NCI-H748 treated with DMSO at 0.1 percent for 48 hours (cell line): ENCODE data around the gene PPARG.

Source experiments
- DNase-seq: peaks from one replicate; lab custom pipeline; 2025; lab: John Stamatoyannopoulos, UW

PPARG gene

GRCh38 chr3:12483872-12484197 is 195.0 kb downstream of the PPARG start:
- DNase-seq, result no peak
